Measurements from ENCODE around the gene HHAT.

HHAT gene

DNA sequence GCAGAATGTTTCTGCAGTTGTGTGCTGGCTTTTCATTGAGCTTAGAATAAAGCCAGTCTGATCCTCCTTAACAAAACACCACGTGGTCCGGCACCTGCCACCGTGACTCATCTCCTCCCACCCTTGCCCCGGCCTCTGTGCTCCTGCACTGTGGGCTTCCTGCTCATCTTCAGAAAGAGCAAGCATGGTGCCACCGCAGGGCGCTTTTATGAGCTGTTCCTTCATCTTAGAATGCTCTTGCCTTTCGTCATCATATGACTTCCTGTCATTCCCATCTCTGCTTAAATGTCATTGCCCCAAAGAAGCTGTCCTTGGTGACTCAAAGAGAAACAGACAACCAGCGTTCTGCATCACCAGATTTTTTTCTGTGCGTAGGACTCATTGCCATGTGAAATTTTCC is 117.8 kb downstream of the HHAT start:
- DNase-seq, result no peak

DNA sequence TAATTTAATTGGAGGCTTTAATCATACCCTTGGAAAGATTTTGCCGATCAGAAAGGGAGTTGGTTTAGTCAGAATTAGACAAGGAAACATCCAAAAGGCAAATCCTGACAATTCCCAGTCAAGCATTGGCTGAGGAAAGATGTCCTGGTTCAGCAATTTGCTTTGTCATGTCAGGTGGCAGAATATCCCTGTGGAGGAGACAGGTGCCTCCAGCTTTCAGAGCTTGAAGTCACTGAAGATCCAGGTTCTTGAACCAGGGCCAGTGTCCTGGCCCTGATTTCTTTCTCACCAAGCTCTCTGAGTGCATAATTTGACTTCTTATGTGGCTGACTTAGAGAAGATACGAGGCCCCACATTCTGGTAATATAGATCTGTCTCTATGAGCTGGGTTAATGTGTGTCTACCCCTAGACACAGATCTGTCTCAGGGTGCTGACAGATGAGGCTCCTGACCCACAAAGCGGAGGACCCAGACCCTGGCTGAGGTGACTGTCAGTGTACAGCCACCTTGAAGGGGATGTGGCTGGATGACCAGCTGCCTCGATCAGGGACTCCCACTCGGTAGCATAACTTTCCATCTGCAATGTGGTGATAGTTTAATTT is 118.9 kb downstream of the HHAT start:
- no peak for DNase-seq

DNA sequence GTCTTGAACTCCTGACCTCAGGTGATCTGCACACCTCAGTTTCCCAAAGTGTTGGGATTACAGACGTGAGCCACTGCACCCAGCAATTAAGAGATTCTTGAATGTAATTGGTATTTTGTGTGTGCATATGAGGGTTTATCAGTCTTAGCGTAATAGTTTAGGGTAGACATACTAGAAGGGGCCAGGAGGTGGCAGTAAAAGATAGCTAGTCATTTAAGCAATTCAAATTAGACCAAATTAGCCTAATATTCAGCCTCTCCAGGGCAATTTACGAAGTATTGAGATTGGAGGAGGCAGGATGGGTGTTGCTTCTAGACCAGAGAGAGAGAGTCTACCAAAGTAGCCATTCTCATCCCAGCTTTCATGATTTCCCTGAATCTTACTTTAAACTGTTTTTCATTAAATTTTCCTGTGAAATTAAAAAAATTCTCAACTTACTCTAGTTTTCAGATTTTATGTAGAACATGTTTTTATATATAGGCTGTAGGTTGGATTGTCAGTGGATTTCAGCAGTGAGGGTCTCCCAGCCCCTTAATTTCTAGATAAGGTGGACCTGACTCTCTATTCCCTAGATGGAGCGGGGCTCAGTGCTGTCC is 119.7 kb downstream of the HHAT start:
- peak; percentile 77 for DNase-seq

DNA sequence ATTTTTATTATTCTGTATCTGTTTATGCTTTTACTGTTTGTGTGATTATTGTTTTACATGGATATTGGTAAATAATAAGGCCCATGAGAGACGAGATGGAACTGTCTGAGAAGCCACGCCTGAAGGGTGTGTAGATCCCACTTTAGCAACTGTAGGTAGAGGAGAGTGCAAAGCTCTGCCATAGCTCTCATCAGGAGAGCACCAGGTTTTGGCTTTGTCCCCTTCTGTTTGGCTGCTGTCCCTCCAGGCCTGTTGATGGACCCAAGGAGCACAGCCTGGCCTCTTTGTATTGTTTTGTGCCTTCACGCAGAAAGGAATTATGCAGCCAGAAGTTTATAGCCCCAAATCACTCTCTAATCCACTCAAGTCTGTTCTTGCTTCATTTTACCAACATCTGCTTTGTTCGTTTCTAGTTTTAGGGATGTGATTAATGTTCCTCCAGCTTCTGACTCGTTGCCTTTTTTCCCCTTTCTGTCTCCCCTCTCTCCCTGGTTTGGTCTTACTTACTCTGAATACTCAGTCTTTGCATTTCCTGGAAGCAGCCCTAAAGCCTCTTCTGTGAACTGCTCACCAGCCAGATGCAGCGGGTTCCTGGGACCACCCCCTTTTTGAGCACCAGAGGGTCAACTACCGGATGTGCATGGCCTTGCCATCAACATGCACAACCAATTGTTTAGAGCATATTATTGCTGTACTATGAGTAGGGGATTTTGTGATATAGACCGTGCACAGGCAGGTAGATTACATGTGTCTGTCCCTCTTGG is 127.3 kb downstream of the HHAT start:
- DNase-seq, result no peak

DNA sequence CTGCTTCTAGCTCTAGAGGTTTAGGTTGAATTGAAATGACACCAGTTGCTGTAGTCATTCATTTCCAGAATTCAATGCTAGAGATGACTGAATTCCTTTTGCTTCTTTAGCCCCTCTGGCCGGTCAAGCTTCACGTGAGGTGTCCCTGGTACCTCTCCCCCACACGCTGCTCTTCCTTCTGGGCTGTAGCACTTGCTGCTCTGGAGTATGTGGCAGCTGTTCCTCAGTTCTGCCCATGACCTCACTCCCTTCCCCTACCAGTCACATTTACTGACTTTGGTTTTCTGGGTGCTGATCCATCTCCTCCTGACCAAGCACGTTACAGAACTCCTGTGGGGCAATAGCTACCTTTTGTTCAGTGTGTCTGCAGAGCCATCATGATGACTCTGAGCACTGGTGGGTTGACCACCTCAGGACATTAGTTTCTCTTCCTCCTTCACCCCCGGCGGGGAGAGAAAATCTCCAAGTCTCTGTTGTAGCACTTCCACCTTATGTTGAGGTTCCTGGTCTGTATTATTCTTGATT is 128.1 kb downstream of the HHAT start:
- no peak for DNase-seq

DNA sequence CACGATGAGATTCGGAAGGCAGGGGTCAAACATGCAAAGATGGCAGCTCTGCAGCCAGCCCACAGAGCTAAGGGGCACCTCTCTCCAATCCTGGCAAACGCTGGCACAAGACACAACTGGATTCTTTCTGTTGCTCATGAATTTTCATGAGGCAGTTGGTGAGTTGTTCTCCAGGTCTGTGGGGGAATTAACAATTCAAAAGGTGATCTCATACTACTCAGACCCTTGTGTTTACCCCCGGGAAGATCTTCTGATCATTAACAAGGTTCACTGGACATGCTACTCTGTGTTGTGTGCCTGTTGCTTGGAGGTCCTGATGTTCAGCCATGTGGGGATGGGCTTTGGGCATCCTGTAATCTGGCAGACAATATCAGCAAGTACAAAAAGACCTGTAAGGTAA is 128.9 kb downstream of the HHAT start:
- DNase-seq, result no peak

DNA sequence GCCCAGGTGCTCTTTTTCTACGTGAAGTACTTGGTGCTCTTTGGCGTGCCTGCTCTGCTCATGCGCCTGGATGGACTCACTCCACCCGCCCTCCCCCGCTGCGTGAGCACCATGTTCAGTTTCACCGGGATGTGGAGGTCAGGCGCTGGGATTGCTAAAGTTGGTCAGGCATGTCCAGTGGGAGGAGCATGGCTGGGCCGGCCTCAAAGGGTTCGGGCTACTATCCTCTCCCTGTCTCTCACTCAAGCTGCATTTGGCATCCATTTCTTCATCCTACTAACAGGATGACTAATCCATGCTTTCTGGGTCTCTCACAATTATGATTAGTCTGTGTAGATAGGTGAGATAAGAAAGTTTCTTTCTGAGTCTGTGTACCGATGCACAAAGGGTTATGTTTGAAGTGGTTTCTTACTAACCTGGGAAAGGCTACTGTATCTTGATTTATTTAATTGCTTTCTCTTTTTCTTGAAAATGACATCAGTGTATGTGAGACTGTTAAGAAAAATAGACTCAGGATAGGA is 135.9 kb downstream of the HHAT start:
- DNase-seq, result peak; percentile 41

DNA sequence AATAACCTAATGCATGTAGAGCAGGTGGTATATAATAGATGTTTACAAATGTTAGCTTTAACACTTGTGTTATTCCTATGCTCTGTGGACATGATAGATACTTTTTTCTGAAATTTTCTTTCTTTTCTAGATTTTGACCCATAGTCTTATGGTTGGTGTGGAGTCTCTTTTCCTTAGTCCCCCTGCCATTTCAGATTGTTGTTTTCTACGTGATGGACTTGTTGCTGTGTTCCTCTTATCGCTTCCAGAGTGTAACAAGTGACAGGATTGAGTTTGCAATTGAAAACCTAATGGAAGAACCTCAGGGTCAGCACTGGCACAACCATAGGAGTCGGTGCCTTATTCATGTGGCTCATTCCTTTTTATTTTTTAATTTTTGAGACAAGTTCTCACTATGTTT is 136.4 kb downstream of the HHAT start:
- no peak for DNase-seq

DNA sequence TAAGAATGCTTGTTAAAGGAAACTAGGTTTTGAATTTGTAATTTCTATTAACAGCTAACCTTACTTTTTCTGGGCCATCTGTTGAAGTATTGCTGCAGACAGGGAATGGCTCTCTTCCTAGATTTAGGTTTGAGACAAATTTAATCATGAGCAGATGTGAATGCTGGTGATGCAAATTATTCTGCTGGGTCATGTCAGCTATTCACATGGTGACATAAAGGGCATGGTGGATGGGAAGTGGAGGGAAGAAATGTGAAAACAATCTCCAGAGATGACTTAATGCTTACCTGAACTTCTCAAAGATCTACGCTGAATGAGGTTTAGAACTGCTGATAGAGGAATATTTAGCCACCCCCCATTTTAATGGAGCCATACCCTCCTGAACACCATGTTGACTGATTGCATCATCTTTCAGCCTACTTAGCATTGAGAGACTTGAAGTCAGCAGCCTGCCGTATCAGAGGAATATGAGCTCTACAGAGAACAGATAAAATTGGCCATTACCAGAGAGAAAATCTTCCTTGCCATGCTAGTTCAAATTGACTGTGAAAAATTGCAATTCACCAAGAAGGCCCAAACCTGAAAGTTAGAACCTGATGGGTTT is 138.8 kb downstream of the HHAT start:
- peak; percentile 70 for DNase-seq

DNA sequence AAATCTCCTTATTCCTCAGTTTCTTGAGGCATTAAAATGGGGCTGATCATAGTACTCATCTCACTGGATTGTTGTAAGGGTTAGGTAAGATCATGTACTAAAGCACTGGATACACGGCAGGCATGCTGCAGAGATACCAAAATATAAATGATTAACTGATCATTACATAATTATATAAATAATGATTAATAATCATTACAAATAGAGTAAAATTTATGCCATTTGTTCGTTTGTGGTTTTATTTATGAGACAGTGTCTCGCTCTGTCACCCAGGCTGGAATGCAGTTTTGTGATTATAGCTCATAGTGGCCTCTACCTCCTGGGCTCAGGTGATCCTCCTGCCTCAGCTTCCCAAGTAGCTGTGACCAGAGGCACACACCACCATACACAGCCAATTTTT is 140.7 kb downstream of the HHAT start:
- DNase-seq, result no peak

DNA sequence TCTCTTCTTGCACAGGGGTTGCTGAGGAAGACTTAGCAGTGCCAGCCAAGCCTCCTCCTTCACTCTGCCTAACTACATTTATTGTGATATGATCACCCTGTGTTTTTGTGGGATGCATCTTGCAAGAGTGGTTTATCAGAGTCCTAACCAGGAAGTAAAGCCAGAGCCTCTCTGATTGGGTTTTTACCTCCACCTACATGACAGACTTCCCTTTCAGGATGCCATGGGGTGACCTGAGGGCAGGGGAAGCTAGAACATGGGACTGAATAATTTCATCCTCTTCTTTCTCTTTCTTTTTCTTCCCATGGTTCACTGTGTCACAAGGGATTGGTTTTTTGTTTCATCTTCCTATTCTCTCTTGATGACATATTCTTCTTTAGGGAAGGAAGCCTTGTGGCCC is 146.6 kb downstream of the HHAT start:
- no peak for DNase-seq

DNA sequence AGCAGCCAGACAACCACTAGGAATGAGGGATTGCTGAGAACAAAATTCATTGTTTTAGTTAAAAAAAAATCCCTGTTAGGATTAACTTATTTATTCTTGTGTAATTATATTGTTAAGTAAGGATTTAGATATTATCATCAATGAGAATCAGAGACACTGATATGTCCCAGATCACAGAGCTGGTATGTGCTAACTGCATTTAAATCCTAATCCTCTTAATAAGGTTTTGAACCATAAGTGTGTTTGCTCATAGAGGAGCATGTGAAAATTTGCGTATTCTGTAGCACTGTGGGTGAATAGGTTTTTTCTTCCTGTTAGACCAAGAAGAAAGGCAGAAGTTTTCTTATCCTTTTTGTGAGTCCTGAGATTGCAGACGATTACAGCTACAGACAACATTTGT is 147.1 kb downstream of the HHAT start:
- DNase-seq, result no peak

DNA sequence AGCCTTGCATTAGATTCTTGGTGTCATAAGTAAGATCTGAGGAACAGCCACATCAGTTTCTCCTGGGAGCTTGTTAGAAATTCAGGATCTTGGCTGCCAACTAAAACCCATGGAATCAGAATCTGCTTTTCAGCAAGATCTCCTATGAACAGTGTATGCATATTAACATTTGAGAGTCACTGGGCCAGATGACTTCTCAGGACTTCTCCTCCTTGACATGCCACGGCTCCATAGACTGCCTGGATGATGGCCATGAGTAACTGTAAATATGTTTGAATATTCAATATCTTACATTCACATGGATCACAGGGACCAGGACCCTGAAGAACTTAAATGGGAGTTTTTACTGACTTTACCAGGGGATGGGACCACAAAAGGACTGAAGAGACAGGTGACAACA is 148.0 kb downstream of the HHAT start:
- DNase-seq, result no peak

DNA sequence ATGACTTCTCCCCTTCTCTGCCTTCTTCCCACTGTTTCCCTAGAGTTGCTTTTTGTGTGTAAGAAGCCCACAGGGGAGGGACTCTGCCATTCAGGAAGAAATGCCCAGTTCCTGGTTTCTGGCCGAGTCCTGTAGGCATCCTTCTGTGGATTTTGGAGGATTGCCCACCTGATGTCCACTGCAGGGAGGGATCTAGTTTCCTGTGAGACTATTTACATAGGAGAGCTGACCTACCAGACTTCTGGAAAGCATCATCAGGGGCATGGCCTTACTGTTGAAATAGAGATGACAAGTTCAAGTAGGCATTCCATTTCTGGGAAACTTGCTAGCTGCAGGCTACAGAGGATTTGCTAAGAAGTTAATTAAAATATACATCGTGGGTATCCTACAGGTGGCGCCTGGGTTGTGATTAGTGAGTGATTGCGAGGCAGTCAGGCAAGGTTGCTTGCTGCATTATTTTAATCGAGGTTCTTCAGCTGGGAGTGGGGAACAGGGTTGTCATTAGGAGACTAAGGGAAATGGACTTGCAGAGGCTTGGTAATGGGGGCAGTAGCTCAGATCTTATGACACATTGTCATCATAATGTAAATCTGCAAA is 148.7 kb downstream of the HHAT start:
- peak; percentile 6 for DNase-seq

DNA sequence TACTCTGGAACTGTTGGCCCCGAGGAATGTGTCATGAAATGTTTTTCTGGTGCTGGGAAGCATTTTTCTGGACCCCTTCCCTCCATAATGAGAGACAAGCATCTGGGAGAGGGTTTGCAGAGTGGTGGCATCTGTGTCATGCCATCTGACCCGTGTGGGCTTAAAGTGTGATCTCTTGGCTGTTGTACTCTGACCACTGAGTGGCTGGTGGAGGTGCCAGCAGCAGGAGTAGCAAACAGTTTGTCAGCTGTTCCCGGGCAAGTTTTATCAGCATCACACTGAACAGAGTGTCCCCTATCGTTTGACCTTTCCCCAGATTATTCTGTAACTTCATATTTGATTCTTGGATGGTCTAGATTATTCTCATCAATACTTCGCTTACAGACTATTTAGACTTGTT is 150.1 kb downstream of the HHAT start:
- no peak for DNase-seq

DNA sequence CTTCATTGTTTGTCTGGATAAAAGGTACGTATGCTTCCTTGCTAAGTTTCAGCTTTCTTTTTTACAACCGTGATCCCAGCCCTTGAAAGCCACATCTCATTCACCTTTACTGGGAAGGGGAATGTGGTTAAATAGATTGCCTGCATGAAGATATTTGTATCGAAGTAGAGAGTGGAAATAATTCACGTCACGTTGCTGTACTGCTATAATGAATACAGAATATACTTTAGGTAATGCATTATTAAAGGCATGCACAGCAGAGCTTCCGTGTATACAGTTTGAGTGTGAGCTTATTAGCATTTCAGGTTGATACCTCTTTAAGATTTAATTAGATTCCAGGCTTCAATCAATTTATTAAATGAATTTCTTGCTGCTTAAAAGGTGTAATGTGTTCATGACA is 153.8 kb downstream of the HHAT start:
- no peak for DNase-seq

DNA sequence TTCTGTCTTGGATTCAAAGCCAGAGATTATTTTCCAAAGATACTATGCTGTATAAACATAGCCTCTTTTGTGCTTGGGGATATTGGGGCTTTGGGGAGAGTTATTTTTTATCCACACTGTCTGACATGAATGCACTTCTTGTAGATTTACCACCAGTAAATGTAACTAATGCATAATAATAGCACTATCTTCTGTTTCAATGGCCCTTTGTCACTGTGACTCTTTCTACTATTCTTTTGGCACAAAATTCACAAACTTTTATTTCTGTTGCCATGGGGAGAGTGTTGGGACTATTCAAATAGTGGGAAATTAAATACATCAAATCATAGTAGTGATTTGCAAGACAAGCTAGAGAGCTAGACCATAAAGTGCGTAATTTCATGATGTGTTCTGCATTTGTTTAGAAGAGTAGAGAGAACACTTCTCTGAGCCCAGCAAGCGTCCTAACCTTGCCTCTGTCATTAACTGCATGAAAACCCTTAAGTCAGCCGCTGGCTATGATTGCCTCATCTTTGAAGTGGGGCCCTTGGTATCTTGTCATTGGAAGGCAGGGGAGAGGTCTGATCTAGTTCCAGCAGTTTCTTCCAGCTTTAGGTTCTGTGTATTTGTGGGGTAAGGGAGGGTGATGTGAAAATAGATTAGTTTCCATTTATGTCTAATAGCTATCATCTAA is 154.4 kb downstream of the HHAT start:
- no peak for DNase-seq

DNA sequence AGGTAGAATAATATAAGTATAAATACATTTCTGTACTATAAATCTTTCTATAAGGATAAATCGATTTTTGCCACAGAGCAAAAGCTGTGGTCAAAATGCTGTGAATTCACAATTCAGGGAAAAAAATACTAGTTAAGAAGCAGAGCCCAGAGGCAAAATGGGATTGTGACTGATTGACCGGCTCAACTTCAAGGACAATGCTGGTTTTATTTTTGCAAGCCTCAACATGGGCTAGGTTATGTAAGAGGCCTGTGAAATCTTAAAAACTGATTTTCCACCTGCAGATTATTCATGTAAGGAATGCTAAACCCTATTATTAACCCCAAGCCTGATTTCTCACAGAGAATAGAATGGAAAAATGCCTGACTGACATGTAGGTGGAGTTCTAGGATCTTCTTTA is 155.1 kb downstream of the HHAT start:
- DNase-seq, result no peak

DNA sequence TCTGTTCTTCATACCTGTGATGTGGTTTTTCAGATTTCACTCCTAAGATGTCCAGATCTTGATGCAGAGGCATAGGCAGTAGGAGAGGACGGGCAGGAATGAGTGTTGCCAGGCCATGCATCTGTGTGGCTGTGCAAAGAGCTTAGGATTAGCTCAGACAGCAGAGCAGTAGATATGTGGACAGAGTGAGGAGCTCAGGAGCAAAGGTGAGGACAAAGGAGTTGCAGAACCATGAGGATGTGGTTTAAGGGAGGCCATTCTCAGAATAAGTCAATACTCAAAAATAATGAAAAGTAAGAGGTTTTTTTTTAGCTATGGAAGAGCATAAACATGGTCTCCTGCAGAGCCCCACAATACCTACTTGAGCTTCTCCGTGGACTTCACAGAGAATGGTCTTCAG is 158.3 kb downstream of the HHAT start:
- no peak for DNase-seq

DNA sequence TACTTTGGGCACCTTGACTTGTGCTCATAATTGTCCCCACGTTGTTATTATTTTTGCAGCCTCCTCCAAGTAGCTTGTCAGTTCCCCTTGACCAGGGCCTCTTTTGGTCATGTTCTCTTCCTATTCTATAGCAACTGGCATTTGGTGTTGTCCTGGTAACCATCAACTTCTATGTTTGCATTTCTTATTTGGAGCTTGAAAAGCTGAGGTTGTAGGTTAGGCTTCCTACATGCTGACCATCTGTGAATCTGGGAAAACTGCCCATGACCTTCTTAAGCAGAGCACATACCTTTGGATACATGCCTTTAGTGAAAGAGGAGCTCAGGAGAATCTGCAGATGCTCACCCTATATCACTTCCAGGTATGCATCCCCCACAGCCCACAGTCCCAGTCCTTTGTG is 160.8 kb downstream of the HHAT start:
- peak; percentile 39 for DNase-seq

DNA sequence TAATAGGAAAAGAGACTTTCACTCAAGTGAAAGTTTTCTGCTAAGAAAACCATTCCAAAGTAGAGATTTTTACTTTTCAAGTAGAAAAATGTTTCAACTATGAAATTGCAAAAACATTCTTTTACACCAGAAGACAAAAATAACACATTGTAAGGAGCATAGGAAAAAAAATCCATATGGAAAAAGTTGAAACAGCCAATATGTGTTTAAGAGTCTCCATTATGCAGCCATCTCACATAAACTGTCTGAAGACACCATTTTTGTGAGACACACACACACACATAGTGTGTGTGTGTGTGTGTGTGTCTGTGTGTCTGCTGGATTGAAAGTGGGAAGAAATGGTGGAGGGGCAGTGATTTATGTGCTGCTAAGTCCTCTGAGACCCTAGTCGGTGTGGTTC is 162.1 kb downstream of the HHAT start:
- DNase-seq, result no peak

DNA sequence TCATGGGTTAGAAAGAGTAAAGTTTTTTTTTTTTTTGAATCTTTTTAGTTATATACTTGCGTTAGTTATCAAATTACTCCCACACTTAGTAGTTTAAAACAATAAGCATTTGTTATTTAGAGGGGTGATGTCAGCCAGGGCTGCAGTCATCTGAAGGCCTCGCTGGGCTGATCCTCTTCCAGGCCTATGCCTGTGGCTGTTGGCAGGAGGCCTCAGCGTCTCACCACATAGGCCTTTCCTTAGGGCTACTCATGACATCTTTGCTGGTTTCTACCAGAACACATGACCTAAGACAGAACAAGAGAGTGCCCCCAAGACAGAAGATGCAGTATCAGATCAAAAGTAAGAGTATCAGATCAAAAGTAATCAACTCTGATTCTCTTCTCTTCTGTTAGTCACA is 167.4 kb downstream of the HHAT start:
- peak; percentile 46 for DNase-seq

DNA sequence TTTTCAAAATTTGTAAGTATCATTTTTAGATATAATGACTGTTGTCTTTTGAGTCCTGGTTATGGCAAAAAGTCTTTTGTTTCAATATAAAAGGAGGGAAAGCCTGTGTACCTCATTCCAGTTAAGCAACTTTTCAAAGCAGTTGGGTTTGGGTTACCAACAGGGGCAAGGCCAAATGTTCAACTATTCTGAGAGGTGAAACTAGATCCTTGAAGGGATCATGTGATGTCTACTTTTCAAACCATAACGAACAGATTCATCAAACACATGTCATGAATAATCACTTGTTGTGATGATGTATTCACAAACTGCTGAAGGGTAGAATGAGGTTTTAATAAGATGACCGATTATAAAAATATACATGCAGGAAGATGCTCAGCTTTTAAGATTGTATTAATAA is 171.3 kb downstream of the HHAT start:
- DNase-seq, result no peak

All from fibroblast of upper back skin (primary cell).